HL-60 (cell line): ENCODE measurements around the gene ZNF638.
"Not testable (repeated sequence)": the region's sequence is repeated elsewhere in the genome, so short reads cannot be mapped to it uniquely, and the experiment has no call there.

Experiments used
- CTCF ChIP-seq: IDR thresholded peaks from one replicate; pipeline ENCODE4 v1.5.1; 2011; ENCODE audit warnings: low read length, control low read depth, inconsistent platforms; ENCODE audit not compliant: insufficient read depth
- GABPA ChIP-seq: IDR thresholded peaks from 2 replicates; pipeline ENCODE4 v1.6.1; 2012; ENCODE audit warnings: low read depth

GRCh38 chr2:71416866-71417265 lies 85.3 kb downstream of the ZNF638 start:
- TF ChIP-seq GABPA, CTCF: not testable (repeated sequence)
